HEK293 (cell line): ENCODE data around the gene PMVK.

ENCODE experiments used
- GLIS1 ChIP-seq: fragments of 450-650 bp; formaldehyde crosslinking; IDR thresholded peaks from 2 replicates; pipeline ENCODE4 v1.5.1; 2016; ENCODE audit warnings: missing biosample characterization, missing genetic modification characterization
- MYNN ChIP-seq: fragments of 450-650 bp; formaldehyde crosslinking; IDR thresholded peaks from 2 replicates; pipeline ENCODE4 v1.5.1; 2016; ENCODE audit warnings: missing biosample characterization, missing genetic modification characterization, borderline replicate concordance
- YY1 ChIP-seq: fragments of 450-650 bp; formaldehyde crosslinking; IDR thresholded peaks from 2 replicates; pipeline ENCODE4 v1.5.1; 2018; ENCODE audit warnings: missing biosample characterization, missing genetic modification characterization
- ZBTB7A ChIP-seq: fragments of 450-650 bp; formaldehyde crosslinking; IDR thresholded peaks from 2 replicates; pipeline ENCODE4 v1.5.1; 2016; ENCODE audit warnings: low read depth, missing biosample characterization, missing genetic modification characterization
- ZBTB8A ChIP-seq: fragments of 450-650 bp; formaldehyde crosslinking; IDR thresholded peaks from 2 replicates; pipeline ENCODE4 v1.5.1; 2016; ENCODE audit warnings: missing biosample characterization, missing genetic modification characterization
- ZFP3 ChIP-seq: fragments of 450-650 bp; formaldehyde crosslinking; IDR thresholded peaks from 2 replicates; pipeline ENCODE4 v1.5.1; 2016; ENCODE audit warnings: low read depth, missing biosample characterization, missing genetic modification characterization
- ZFP37 ChIP-seq: fragments of 450-650 bp; formaldehyde crosslinking; IDR thresholded peaks from 2 replicates; pipeline ENCODE4 v1.5.1; 2016; ENCODE audit warnings: missing biosample characterization, missing genetic modification characterization
- ZNF302 ChIP-seq: fragments of 450-650 bp; formaldehyde crosslinking; IDR thresholded peaks from 2 replicates; pipeline ENCODE4 v1.5.1; 2016; ENCODE audit warnings: missing biosample characterization, missing genetic modification characterization, low read depth
- ZNF37A ChIP-seq: fragments of 450-650 bp; IDR thresholded peaks from 2 replicates; pipeline ENCODE4 v1.5.1; 2018; ENCODE audit warnings: missing biosample characterization, missing genetic modification characterization
- ZNF670 ChIP-seq: fragments of 450-650 bp; formaldehyde crosslinking; IDR thresholded peaks from 2 replicates; pipeline ENCODE4 v1.5.1; 2016; ENCODE audit warnings: missing biosample characterization, missing genetic modification characterization, low read depth
- TF ChIP-seq, protein P1 (sequence below): fragments of 450-650 bp; formaldehyde crosslinking; IDR thresholded peaks from 2 replicates; pipeline ENCODE4 v1.5.1; 2016; ENCODE audit warnings: missing biosample characterization, missing genetic modification characterization
- TF ChIP-seq, protein P2 (sequence below): fragments of 450-650 bp; formaldehyde crosslinking; IDR thresholded peaks from 2 replicates; pipeline ENCODE4 v1.5.1; 2016; ENCODE audit warnings: missing biosample characterization, missing genetic modification characterization

DNA sequence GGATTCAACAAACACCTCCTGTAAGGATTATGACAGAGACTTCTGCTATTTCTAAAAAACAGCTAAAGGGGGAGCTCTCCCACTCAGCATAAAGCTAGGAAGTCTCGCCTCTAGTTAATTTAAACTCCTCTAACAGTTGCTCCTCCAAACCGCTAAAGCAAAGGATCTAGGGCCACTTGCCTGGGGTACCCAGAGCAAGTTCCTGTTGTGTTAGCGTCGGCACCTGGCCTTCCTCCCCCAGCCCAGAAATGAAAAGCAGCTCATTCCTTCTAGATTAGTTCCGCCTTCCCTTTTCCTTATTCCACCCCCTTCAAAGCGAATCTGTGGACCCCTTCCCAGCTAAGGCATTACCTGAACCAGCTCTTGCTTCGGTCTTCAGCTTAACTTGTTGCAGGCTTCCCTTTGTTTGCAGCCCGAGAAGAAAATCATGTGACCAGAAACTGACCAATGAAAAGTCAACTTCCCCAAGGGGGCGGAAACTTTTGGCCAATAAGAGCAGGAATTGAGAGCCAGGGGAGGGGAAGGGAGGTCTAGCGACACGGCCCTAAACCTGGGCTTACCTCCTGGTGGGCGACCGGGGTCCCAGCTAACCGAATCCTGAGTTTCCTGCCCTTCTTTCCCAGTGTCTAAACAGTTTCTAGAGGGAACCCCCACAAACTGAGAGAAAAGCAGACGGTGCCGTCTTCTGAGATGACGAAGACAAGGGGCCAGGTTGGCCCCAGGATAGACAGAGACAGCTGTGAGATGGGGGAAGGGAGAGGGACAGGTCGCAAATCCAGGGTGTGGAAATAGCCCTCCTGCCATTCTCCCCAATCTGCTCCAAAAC is 19.4 kb upstream of the PMVK start, which contains the start of gene PBXIP1:
- TF ChIP-seq ZNF302 (tag by site-specific recombination) (no peak), ZNF37A (tag by site-specific recombination) (no peak), ZFP3 (tag by site-specific recombination) (no peak), ZFP37 (tag by site-specific recombination) (no peak), ZBTB7A (tag by site-specific recombination) (no peak), GLIS1 (no peak; the same call in 1 of the 2 replicates), ZBTB8A (tag by site-specific recombination) (peak; percentile 13; the same call in 1 of the 2 replicates), YY1 (tag by site-specific recombination) (no peak), MYNN (tag by site-specific recombination) (no peak), ZNF670 (no peak)
- TF ChIP-seq, protein P1, sequence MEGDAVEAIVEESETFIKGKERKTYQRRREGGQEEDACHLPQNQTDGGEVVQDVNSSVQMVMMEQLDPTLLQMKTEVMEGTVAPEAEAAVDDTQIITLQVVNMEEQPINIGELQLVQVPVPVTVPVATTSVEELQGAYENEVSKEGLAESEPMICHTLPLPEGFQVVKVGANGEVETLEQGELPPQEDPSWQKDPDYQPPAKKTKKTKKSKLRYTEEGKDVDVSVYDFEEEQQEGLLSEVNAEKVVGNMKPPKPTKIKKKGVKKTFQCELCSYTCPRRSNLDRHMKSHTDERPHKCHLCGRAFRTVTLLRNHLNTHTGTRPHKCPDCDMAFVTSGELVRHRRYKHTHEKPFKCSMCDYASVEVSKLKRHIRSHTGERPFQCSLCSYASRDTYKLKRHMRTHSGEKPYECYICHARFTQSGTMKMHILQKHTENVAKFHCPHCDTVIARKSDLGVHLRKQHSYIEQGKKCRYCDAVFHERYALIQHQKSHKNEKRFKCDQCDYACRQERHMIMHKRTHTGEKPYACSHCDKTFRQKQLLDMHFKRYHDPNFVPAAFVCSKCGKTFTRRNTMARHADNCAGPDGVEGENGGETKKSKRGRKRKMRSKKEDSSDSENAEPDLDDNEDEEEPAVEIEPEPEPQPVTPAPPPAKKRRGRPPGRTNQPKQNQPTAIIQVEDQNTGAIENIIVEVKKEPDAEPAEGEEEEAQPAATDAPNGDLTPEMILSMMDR: peak; percentile 20; the same call in 1 of the 2 replicates
- TF ChIP-seq, protein P2, sequence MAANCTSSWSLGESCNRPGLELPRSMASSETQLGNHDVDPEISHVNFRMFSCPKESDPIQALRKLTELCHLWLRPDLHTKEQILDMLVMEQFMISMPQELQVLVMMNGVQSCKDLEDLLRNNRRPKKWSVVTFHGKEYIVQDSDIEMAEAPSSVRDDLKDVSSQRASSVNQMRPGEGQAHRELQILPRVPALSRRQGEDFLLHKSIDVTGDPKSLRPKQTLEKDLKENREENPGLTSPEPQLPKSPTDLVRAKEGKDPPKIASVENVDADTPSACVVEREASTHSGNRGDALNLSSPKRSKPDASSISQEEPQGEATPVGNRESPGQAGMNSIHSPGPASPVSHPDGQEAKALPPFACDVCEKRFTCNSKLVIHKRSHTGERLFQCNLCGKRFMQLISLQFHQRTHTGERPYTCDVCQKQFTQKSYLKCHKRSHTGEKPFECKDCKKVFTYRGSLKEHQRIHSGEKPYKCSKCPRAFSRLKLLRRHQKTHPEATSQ (tag by site-specific recombination): no peak
